Fibroblast of mammary gland (primary cell): ENCODE data around the gene GJD4.

ENCODE experiments used
- DNase-seq: peaks from one replicate; pipeline ENCODE4 v3.0.0-alpha.2; 2010; ENCODE audit warnings: low read depth
- H3K4me3 ChIP-seq: 2 replicates; pipeline ENCODE4 v1.5.1; 2011; ENCODE audit warnings: low read depth, mild to moderate bottlenecking, low read length, moderate library complexity; ENCODE audit not compliant: control insufficient read depth
- CTCF ChIP-seq: conservative IDR thresholded peaks from 2 replicates; pipeline ENCODE4 v1.5.1; 2011; ENCODE audit warnings: low read depth, low read length, inconsistent platforms; ENCODE audit not compliant: control insufficient read depth, insufficient read depth

The GJD4 gene

GRCh38 chr10:35611750-35612149 is 6.6 kb downstream of the GJD4 start:
- no peak overlapping the region for H3K4me3 ChIP-seq
- TF ChIP-seq CTCF, result no peak
- no peak for DNase-seq

GRCh38 chr10:35612385-35613106 is 7.4 kb downstream of the GJD4 start:
- H3K4me3 ChIP-seq, result no peak overlapping the region
- DNase-seq, result no peak
- no peak for TF ChIP-seq CTCF

DNA sequence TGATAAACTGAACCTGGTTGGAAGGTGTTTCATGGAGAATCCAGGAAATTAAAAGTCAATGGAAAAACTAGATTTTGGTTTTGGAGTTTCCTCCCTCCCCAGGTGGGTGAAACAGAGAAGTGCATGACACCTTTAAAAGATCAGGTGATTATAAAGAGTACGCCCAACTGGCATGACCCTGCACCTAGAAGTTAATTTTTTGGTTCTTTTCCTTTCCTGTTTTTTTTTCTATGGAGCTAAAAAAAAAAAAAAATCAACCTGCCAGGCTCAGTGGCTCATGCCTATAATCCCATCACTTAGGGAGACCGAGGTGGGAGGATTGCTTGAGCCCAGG is 7.9 kb downstream of the GJD4 start:
- no peak for DNase-seq
- TF ChIP-seq CTCF, result no peak
- no peak overlapping the region for H3K4me3 ChIP-seq

DNA sequence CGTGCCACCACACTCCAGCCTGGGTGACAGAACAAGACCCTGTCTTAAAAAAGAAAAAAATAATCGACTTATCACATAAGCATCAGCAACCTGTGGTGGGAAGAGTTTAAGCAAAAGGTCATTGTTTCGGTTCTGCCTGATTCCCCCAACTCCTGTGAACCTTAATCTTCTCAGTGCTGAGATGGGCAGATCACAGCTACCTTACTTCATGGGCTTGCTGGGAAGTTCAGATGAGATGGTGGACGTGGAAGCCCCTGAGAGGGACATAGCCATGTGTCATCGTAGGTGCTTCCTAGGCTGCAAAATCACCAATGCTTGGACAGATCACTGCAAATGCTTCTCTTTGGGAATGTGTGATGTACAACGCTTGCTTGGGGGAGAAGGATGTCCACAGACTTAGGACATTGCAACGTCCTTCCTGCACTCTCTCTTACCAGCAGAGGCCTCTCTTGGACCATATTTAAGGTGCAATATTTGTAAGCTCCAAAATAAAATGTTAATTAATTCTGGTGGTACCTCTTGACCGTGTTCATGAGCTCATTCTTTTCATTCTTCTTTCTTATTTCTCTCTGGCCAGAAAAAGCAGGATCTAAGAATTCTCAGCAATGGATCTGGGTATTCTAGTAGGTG is 8.6 kb downstream of the GJD4 start:
- peak; percentile 40 for DNase-seq
- H3K4me3 ChIP-seq, result no peak overlapping the region
- TF ChIP-seq CTCF, result peak; percentile 47

DNA sequence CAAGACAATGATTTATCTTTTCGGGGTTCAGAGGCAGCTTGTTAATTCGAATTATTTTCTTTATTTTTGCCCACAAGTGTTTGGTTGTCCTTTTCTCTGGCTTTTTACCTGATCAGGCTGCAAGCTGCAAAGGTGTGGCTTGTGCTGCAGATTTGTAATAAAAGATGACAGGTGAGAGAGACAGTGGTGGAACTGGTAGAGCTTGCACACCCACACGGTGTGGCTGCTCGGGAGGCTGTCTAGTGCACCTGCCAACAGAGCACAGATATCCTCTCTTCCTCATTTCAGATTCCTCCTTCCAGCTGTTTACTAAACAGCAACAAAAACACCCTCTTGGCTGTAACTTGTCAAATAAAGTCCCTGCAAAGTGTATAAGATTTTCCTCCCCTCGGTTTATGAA is 9.2 kb downstream of the GJD4 start:
- no peak for DNase-seq
- TF ChIP-seq CTCF, result no peak
- H3K4me3 ChIP-seq, result no peak overlapping the region

DNA sequence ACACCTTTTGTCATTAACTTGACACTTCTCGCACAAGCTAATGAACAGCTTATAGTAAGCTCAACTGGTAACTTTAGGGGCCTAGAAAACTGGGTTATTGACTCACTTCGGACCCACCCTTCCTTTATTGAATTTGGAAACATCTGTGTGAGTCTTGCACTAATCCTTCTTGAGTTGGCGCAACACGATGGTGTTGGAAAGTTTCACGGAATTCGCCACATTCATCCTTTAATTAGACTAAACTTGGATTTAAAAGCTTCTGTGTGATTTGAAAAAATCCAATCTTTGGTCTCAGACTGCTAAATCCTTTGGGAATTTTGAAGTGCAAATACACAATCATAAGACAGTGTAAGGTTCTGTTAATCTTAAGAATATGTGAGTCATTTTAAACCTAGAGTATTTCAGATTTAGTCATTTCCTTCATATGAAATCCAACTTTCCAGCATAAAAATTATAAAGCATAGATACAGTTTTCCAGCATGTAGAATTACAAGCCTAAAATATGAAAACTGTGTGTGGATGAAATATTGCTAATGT is 21.9 kb downstream of the GJD4 start:
- H3K4me3 ChIP-seq, result no peak overlapping the region
- peak; percentile 55 for DNase-seq
- no peak for TF ChIP-seq CTCF
